HG02943 (cell line): ENCODE measurements around the gene GRIK3.

Experiments
- ATAC-seq: cut with Tn5 transposase; IDR thresholded peaks from one replicate; pipeline ENCODE4 v1.9.1; 2021; ENCODE audit warnings: mild to moderate bottlenecking, low read depth, moderate library complexity; ENCODE audit not compliant: unreplicated experiment

GRIK3 gene

GRCh38 chr1:37047542-37047941 is 13.2 kb upstream of the GRIK3 start:
- no peak for ATAC-seq

GRCh38 chr1:37043101-37043500 is 8.8 kb upstream of the GRIK3 start:
- no peak for ATAC-seq

- no peak for ATAC-seq
Observed at GRCh38 chr1:37042506-37042905, 8.2 kb upstream of the GRIK3 start.

DNA sequence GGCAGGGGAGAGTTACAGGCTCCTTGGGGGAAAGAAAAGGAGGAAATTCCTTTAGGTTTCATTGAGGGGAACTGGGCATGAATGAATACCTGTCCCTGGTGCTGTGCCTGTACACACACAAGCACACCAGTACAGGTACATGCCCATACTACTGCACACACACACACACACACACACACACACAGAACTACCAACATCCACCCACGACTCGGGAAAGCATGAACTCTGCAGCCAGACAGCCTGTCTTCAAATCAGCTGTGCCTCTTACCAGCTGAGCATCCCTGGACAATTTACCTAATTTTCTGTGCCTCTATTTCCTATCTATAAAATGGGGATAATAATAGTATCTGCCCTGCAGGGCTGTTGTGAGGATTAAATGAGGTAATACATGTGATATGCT is 7.2 kb upstream of the GRIK3 start:
- ATAC-seq: no peak

DNA sequence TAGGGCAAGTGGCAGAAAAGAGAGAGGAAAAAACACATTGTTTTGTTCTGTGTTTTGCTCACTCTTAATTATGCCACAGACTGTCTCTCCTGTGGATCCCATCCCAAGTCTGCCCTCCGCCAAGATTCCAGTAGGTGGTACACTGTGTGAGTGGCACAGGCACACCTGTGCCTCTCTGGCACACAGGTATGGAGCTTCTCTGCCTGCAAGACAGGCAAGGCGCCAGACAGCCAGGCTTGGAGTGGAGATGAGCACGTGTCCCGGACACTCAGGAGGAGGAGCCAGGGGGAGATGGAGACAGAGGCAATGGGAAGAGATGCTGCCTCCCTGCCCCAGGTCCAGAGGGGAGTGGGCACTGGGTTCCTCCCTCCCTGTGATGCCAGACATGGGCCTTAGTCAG is 6.5 kb upstream of the GRIK3 start:
- no peak for ATAC-seq

DNA sequence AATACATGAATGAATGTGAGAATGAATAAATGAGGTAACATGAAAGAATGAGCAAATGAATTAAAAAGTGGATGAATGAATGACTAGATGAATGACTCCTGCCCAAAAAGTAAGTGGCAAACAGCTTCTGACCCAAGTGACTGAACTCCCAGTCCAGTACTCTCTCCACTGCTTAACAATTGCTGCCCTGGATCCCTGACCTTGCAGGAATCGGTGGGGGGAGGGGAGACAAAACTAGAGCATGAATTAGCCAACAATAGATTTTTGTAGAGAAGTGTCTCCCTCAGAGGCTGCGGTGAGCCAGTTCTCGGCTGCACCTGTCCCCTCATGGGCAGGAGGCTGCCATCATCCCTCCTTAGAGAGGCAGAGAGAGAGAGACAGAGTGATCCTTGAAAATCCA is 5.9 kb upstream of the GRIK3 start:
- no peak for ATAC-seq

- no peak for ATAC-seq
Observed at GRCh38 chr1:37038227-37039093, 4.1 kb upstream of the GRIK3 start.

DNA sequence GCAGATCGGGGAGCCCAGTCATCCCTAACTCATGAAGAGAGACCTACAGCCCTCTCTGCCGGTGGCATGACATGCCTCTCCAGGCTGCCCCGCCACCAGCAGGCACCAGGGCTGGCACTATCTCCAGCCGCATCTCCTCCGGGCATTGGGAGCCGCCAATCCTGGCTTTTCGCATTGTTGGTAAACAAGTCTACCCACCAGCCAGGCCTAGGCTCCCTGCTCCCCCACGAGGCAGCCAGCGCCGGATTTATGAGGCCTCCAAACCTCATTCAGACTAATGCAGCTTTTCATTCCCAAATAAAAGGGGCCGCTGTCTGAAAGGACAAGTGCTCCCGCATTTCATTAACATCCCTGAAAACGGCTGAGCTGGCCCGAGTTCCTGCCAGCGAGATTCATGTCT is 3.4 kb upstream of the GRIK3 start:
- no peak for ATAC-seq

DNA sequence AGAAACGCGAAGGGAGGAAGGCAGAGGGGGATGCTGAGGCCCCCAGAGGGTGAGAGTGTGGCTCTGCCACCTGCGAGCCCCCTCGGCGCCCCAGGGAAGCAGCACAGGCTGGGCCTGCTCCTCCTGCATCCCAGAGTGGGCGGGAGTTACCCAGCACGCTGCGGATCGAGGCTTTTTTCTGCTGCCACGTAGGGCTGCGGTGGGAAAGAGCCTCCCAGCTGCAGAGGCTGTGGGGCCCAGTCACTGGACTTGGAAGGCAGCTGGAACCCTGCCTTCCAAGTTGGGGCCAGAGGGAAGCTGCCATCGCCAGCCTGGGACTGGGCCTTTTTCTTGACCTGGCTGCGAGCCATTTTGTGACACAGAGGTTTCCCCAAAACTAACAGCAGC is 2.3 kb upstream of the GRIK3 start:
- no peak for ATAC-seq

- no peak for ATAC-seq
Observed at GRCh38 chr1:37035796-37036666, 1.7 kb upstream of the GRIK3 start.

- no peak for ATAC-seq
Observed at GRCh38 chr1:37035014-37035691, 838 bp upstream of the GRIK3 start.

DNA sequence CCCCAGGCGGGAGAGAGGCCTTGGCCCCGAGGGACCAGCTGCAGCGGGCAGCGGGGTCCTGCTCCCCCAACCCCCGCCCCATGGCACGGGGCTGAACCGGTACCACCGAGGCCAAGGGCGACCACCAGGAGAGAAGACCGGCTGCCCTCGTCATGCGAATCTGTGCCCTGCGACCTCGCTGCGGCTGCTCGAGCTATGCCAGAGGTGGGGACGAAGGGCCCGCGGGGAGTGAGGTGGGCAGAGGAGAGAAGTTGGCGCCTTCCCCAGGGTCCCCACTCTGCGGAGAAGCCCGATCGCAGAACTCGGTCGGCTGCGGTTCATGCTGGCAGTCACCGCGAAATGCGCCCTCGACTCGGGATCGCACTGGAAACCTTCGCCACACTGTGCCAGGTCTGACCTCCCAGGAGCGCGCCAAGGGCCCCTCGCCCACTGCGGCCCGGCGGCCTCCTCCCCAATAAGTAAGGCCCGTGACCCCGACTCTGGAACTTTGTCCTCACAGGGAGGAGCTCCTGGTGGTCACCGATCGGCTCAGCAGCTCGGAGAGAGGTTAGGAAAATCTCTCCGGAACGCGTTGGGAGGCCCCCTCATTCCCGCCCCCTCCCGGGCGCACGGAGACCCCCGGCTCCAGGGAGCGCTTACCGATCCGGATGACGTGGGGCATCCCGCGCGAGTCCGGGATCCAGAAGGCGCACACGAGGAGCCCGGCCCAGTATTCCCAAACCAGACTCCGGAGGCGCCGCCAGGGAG is 787 bp downstream of the GRIK3 start:
- ATAC-seq: no peak

- ATAC-seq: no peak
Observed at GRCh38 chr1:37032660-37033354, 1.5 kb downstream of the GRIK3 start.

DNA sequence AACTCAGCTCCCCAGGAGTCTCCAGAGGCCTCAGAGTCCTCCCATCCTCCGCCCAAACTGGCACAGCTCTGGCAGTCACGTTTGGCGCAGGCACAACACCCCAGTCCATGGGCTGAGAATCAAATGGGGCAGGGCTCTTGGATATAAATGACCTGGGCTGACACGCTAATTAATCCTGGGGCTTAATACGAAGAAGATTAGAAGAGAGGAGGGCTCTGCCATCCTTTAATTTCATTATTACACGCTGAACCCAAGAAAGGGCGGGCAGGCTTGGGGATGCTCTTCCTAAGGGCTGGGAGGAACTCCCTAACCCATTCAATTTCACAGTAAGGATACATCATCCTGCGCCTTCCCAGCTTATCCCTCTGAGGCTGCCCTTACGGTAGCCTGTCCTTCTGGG is 2.4 kb downstream of the GRIK3 start:
- ATAC-seq: no peak

GRCh38 chr1:37031429-37031828 is 2.9 kb downstream of the GRIK3 start:
- ATAC-seq: no peak

- ATAC-seq: no peak
Observed at GRCh38 chr1:37028981-37029617, 5.2 kb downstream of the GRIK3 start.

GRCh38 chr1:37021502-37021901 is 12.8 kb downstream of the GRIK3 start:
- no peak for ATAC-seq

DNA sequence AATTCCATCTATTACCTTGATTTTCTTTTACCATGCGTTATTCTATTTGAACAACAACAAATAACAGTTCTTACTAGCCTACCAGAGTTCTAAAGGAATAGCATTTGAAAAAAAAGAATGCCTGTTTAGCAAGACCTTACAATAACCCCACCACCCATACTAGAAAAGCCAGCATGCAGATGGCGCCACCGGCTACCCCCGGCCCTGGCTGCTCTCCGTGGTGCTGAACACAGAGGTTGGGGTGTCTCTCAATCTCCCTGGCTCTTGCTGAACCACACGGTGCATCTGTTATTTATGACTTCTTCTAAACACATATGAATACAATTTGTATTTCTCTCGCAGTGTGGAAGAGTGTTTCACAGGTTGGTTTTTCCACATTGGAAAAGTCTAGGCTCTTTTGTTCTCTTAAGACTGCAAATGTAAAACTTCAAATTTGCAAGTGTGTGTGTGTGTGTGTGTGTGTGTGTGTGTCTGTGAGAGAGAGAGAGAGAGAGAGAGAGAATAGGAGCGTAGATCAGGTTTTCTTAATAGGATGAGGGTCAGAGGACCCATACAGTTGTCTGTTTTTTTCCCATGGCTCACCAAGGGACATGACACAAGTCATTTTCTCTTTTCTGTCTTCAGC is 13.6 kb downstream of the GRIK3 start:
- ATAC-seq: no peak

- ATAC-seq: no peak
Observed at GRCh38 chr1:37018510-37018909, 15.8 kb downstream of the GRIK3 start.
